ENCODE measurements around the gene RAI1.

RAI1 gene

GRCh38 chr17:17713839-17714238 lies 32.6 kb downstream of the RAI1 start:
- Histone ChIP-seq H3K36me3 (ENCODE audit: control insufficient read depth, insufficient read depth, low read length) (no peaks in the 10 kb centered on the region), H3K27me3 (replicated peaks; ENCODE audit: control insufficient read depth, insufficient read depth, low read length) (no peaks in the 10 kb centered on the region), H3K4me3 (replicated peaks; ENCODE audit: low read depth, low read length) (no peak overlapping the region)
- no peak for DNase-seq (ENCODE audit: extremely low read depth, insufficient read length)
- no peak for TF ChIP-seq CTCF (IDR thresholded peaks at IDR 0.05; ENCODE audit: insufficient read depth, low read length, poor library complexity, severe bottlenecking)

GRCh38 chr17:17714261-17714866 lies 33.1 kb downstream of the RAI1 start:
- no peaks in the 10 kb centered on the region for H3K27me3 ChIP-seq (replicated peaks; ENCODE audit: control insufficient read depth, insufficient read depth, low read length)
- TF ChIP-seq CTCF (IDR thresholded peaks at IDR 0.05; ENCODE audit: insufficient read depth, low read length, poor library complexity, severe bottlenecking): no peak
- no peak overlapping the region for H3K4me3 ChIP-seq (replicated peaks; ENCODE audit: low read depth, low read length)
- H3K36me3 ChIP-seq (ENCODE audit: control insufficient read depth, insufficient read depth, low read length): no peaks in the 10 kb centered on the region
- DNase-seq (ENCODE audit: extremely low read depth, insufficient read length): no peak

GRCh38 chr17:17714879-17715278 lies 33.6 kb downstream of the RAI1 start:
- TF ChIP-seq CTCF (IDR thresholded peaks at IDR 0.05; ENCODE audit: insufficient read depth, low read length, poor library complexity, severe bottlenecking): no peak
- DNase-seq (ENCODE audit: extremely low read depth, insufficient read length): no peak
- no peaks in the 10 kb centered on the region for H3K36me3 ChIP-seq (ENCODE audit: control insufficient read depth, insufficient read depth, low read length)
- no peaks in the 10 kb centered on the region for H3K27me3 ChIP-seq (replicated peaks; ENCODE audit: control insufficient read depth, insufficient read depth, low read length)
- no peak overlapping the region for H3K4me3 ChIP-seq (replicated peaks; ENCODE audit: low read depth, low read length)

- TF ChIP-seq CTCF (IDR thresholded peaks at IDR 0.05; ENCODE audit: insufficient read depth, low read length, poor library complexity, severe bottlenecking): no peak
- no peaks in the 10 kb centered on the region for H3K36me3 ChIP-seq (ENCODE audit: control insufficient read depth, insufficient read depth, low read length)
- H3K4me3 ChIP-seq (replicated peaks; ENCODE audit: low read depth, low read length): no peak overlapping the region
- no peak for DNase-seq (ENCODE audit: extremely low read depth, insufficient read length)
- no peaks in the 10 kb centered on the region for H3K27me3 ChIP-seq (replicated peaks; ENCODE audit: control insufficient read depth, insufficient read depth, low read length)
These were observed 35.7 kb downstream of the RAI1 start for GRCh38 chr17:17716837-17717523.

GRCh38 chr17:17718251-17718650 lies 37.0 kb downstream of the RAI1 start:
- H3K27me3 ChIP-seq (replicated peaks; ENCODE audit: control insufficient read depth, insufficient read depth, low read length): no peaks in the 10 kb centered on the region
- TF ChIP-seq CTCF (IDR thresholded peaks at IDR 0.05; ENCODE audit: insufficient read depth, low read length, poor library complexity, severe bottlenecking): no peak
- no peak overlapping the region for H3K4me3 ChIP-seq (replicated peaks; ENCODE audit: low read depth, low read length)
- DNase-seq (ENCODE audit: extremely low read depth, insufficient read length): no peak
- no peaks in the 10 kb centered on the region for H3K36me3 ChIP-seq (ENCODE audit: control insufficient read depth, insufficient read depth, low read length)
